Neural crest cell (in vitro differentiated cells): ENCODE measurements around the gene SSBP2. TPM values are rescaled to one million over a fixed set of nuclear protein-coding genes. Genes with fewer than 3 reads are reported as not detected.

Experiments
- DNase-seq: peaks from one replicate; pipeline ENCODE4 v3.0.0; 2021; ENCODE audit warnings: low read depth, mixed read lengths, low spot score
- H3K27ac Mint-ChIP-seq: one replicate; pipeline ENCODE4 v1.8.0; 2021; ENCODE audit warnings: mild to moderate bottlenecking, mixed read lengths; ENCODE audit not compliant: unreplicated experiment
- H3K27me3 Mint-ChIP-seq: 2 replicates; pipeline ENCODE4 v1.8.0; 2021; ENCODE audit warnings: low read depth, mild to moderate bottlenecking, mixed read lengths
- H3K36me3 Mint-ChIP-seq: 2 replicates; pipeline ENCODE4 v1.8.0; 2021; ENCODE audit warnings: low read depth, mild to moderate bottlenecking, mixed read lengths
- H3K4me1 Mint-ChIP-seq: 2 replicates; pipeline ENCODE4 v1.8.0; 2021; ENCODE audit warnings: mixed read lengths
- H3K4me3 Mint-ChIP-seq: one replicate; pipeline ENCODE4 v1.8.0; 2021; ENCODE audit warnings: mild to moderate bottlenecking, mixed read lengths
- H3K9me3 Mint-ChIP-seq: 2 replicates; pipeline ENCODE4 v1.8.0; 2021; ENCODE audit warnings: mixed read lengths
- CTCF ChIP-seq: fragments of 200-600 bp; sonication (generic); conservative IDR thresholded peaks from 2 replicates; pipeline ENCODE4 v1.5.0; 2021; ENCODE audit warnings: antibody characterized with exemption, mild to moderate bottlenecking
- total RNA-seq: library from RNA; stranded (reverse); gene quantifications from 2 replicates; pipeline ENCODE4 v1.2.1, GENCODE V29; 2021

Gene SSBP2
- total RNA-seq, 1 donor from 2014 or later = 81.7 TPM

- no peaks in the 10 kb centered on the region for H3K36me3 Mint-ChIP-seq
- no peak overlapping the region for H3K4me3 Mint-ChIP-seq
- H3K9me3 Mint-ChIP-seq = no peaks in the 10 kb centered on the region
- H3K27ac Mint-ChIP-seq = no peak overlapping the region
- peaks cover 18% of the 10 kb centered on the region for H3K27me3 Mint-ChIP-seq
- H3K4me1 Mint-ChIP-seq = no peaks in the 10 kb centered on the region
- DNase-seq = no peak
- TF ChIP-seq CTCF = no peak
These were observed 362.7 kb downstream of the SSBP2 start for GRCh38 chr5:81388169-81388568.

GRCh38 chr5:81383867-81384266 lies 367.0 kb downstream of the SSBP2 start:
- Mint-ChIP-seq H3K27ac (no peak overlapping the region), H3K4me1 (no peaks in the 10 kb centered on the region), H3K36me3 (no peaks in the 10 kb centered on the region), H3K27me3 (no peaks in the 10 kb centered on the region), H3K9me3 (no peaks in the 10 kb centered on the region), H3K4me3 (no peak overlapping the region)
- DNase-seq = no peak
- TF ChIP-seq CTCF = no peak

DNA sequence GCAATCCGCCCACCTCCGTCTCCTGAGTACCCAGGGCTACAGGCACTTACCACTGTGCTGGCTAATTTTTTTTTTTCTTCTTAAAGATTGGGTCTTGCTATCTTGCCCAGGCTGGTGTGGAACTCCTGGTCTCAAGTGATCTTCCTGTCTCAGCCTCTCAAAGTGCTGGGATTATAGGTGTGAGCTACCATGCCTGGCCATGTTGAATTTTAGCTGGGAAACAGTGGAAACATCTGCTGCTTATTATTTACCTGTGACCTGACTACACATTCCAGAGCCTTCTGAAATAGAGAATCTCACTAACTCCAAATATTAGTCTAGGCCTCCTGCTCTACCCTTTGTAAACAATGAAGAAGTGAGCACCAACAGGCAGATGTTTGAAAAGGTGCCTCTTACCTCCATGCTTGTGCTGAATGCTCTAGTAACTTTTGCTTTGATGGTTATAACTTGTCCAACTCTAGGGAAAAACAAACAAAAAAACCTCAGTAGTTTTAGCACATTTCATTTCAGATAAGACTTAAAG lies 379.5 kb downstream of the SSBP2 start:
- Mint-ChIP-seq H3K9me3 (no peaks in the 10 kb centered on the region), H3K4me1 (peaks cover 6% of the 10 kb centered on the region), H3K27me3 (no peaks in the 10 kb centered on the region), H3K36me3 (no peaks in the 10 kb centered on the region), H3K4me3 (no peak overlapping the region), H3K27ac (no peak overlapping the region)
- no peak for DNase-seq
- no peak for TF ChIP-seq CTCF

- no peak for TF ChIP-seq CTCF
- Mint-ChIP-seq H3K27ac (no peak overlapping the region), H3K27me3 (no peaks in the 10 kb centered on the region), H3K4me3 (no peak overlapping the region), H3K4me1 (peaks cover 11% of the 10 kb centered on the region), H3K9me3 (no peaks in the 10 kb centered on the region), H3K36me3 (no peaks in the 10 kb centered on the region)
- no peak for DNase-seq
These were observed 380.0 kb downstream of the SSBP2 start for GRCh38 chr5:81370912-81371311.

DNA sequence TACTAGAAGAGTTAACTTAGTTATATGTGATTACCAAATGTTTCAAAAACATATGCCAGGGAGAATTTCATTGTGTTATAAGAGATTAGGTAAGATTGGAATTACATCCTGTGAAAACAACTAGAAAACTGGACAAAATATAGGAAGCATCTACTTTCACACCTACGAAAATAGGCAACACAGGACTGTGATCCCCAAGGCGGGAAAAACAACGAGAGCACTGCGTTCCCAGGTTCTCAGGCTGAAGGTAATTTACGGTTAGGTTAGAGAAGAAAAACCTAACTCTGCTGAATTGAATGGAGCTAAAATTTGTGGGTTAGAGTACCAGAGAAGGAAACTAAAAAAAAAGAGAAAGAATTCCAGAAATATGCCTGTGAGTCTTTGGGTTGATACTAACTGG lies 385.4 kb downstream of the SSBP2 start:
- no peaks in the 10 kb centered on the region for H3K27me3 Mint-ChIP-seq
- peaks cover 12% of the 10 kb centered on the region for H3K4me1 Mint-ChIP-seq
- no peak for TF ChIP-seq CTCF
- H3K9me3 Mint-ChIP-seq = no peaks in the 10 kb centered on the region
- H3K27ac Mint-ChIP-seq = no peak overlapping the region
- no peak for DNase-seq
- no peaks in the 10 kb centered on the region for H3K36me3 Mint-ChIP-seq
- no peak overlapping the region for H3K4me3 Mint-ChIP-seq
